Inflammatory macrophage treated with lipopolysaccharide for 1 hour (primary cell): ENCODE results near the gene DYNLT2.

Source experiments
- DNase-seq, 2 donors: peaks; one replicate each; pipeline ENCODE4 v3.0.0-alpha.2; 2020 to 2022

The DYNLT2 gene

GRCh38 chr6:169692516-169692915 is 58.9 kb downstream of the DYNLT2 start:
- DNase-seq: no peak

- no peak for DNase-seq
Measured at GRCh38 chr6:169691260-169691659, 60.1 kb downstream of the DYNLT2 start.
